ENCODE measurements around the gene PDLIM1.
"Not testable (repeated sequence)": the region's sequence is repeated elsewhere in the genome, so short reads cannot be mapped to it uniquely, and the experiment has no call there.

PDLIM1 gene

DNA sequence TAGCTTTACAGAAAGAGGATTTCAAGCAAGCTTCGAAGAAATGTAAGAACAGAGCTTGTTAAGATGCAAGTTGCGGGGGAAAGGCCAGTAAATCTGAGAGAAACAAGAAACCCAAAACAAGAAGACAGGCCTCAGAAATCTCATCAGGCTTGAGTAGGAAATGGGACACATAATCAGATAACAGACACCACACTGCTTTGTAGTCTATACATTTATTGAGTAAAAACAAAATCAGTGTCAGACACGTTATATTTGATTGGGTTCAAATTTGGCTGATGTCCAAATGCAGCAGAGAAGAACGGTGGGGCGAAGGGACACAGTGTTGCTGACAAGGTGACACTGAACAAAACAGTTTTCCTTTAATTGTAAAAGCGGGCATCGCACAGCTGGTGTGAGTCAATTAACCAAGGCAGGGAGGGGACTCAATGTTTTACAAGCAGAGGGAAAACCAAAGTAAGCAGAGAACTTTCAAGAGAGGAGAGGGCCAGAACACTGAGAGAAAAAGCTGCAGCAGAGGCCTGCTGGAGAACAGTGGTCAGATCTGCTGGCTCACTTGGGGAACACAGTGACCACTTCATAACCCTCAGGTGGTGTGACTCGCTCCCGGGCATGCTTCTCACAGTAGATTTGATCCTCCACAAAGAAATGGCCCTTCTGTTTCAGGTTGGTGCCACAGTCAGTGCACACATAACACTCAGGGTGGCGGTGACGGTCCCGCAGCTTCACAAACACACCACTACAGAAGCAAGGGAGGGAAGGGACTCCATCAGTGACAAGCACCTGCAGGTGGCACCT, 53.2 kb downstream of the PDLIM1 start:
- no peak for DNase-seq

GRCh38 chr10:95236068-95236903, 54.5 kb downstream of the PDLIM1 start:
- no peak for DNase-seq

DNA sequence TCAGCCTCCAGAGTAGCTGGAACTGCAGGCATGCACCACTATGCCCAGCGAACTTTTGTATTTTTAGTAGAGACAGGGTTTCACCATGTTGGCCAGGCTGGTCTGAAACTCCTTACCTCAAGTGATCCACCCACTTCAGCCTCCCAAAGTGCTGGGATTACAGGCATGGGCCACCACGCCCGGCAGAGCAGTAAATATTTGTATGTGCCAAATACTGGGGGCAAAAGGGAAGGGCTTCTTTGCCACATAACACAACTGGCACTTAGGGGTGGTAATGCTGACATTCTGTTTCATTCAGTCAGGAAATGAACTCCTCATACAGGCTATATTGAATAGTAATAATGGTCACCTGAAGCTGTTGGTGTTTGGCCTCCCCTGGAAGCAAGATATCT, 55.1 kb downstream of the PDLIM1 start:
- DNase-seq: no peak

GRCh38 chr10:95234951-95235350, 55.9 kb downstream of the PDLIM1 start:
- DNase-seq: no peak

- DNase-seq: no peak
These were observed 57.3 kb downstream of the PDLIM1 start for GRCh38 chr10:95233377-95234034.

- DNase-seq: peak; percentile 50
These were observed 59.9 kb downstream of the PDLIM1 start for GRCh38 chr10:95230677-95231586.

GRCh38 chr10:95229724-95230627, 60.8 kb downstream of the PDLIM1 start:
- DNase-seq: no peak

DNA sequence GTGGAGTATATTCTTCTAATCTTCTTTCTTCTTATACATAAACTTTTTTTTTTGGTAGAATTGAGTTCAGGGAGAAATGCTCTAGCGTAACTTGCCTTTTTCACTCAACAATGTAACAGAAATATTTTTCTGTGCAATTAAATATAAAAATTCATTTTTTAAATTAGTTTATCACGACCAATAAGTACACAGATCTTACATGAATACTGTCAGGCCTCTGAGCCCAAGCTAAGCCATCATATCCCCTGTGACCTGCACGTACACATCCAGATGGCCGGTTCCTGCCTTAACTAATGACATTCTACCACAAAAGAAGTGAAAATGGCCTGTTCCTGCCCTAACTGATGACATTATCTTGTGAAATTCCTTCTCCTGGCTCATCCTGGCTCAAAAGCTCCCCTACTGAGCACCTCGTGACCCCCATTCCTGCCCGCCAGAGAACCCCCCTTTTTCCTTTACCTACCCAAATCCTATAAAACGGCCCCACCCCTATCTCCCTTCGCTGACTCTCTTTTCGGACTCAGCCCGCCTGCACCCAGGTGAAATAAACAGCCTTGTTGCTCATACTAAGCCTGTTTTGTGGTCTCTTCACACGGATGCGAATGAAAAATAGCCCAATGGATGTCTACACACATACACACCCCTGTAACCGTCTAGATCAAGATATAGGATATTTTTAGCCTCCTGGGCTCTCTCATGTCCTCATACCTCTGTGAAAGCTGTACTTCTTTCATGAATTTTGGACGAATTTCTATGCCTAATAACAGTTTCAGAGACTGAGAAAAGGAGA, 61.7 kb downstream of the PDLIM1 start:
- DNase-seq: not testable (repeated sequence)

- no peak for DNase-seq
These were observed 65.7 kb downstream of the PDLIM1 start for GRCh38 chr10:95225136-95225535.

DNA sequence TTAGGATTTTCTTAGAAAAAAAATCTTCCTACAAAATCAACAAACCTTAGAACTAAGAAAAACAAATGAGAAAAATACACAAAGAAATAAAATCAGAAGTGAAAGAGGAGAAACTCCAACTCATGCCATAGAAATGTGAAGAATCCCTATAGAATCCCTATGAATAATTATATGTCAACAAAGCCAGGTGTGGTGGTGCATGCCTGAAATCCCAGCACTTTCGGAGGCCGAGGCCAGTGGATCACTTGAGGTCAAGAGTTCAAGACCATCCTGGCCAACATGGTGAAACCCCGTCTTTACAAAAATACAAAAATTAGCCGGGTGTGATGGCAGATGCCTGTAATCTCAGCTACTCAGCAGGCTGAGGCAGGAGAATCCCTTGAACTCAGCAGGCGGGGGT, 69.7 kb downstream of the PDLIM1 start:
- no peak for DNase-seq

GRCh38 chr10:95220539-95220938, 70.3 kb downstream of the PDLIM1 start:
- no peak for DNase-seq

DNA sequence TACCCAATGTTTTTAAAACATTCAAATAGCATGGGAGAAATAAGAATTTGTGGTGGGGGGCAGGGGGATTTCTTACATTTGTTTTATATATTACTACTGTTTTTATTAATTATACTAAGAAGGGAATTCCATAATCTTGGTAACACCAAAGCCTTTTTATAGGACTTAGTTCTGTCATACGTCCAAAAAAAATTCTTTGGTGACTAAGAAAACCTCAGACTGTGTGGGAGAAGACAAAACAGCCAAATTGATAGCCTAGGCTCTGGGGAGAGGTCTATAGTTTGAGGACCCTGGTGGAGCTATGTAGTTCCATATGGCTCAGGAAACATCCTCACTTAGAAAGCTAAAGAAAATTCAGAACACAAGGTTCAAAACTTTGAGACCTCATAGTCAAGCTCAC, 73.3 kb downstream of the PDLIM1 start:
- DNase-seq: no peak

DNA sequence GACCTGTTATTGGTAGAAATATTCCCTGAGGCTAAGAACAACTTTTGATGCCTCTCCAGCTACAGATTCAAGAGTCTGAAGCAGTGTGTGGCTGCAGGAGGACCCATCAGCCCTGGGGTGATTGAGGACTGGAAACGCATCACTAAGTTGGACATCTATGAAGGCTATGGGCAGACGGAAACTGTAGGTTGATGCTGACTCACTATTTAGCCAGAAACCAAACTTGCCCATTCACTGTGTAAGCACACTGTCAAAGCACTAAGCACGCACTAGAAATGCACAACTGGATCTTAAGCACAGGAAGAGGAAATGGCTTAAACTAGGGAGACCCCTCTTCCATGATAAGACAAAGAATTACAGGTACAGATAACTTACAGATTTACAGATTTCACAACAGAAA, 76.0 kb downstream of the PDLIM1 start:
- no peak for DNase-seq

GRCh38 chr10:95214369-95214768, 76.4 kb downstream of the PDLIM1 start:
- DNase-seq: no peak

DNA sequence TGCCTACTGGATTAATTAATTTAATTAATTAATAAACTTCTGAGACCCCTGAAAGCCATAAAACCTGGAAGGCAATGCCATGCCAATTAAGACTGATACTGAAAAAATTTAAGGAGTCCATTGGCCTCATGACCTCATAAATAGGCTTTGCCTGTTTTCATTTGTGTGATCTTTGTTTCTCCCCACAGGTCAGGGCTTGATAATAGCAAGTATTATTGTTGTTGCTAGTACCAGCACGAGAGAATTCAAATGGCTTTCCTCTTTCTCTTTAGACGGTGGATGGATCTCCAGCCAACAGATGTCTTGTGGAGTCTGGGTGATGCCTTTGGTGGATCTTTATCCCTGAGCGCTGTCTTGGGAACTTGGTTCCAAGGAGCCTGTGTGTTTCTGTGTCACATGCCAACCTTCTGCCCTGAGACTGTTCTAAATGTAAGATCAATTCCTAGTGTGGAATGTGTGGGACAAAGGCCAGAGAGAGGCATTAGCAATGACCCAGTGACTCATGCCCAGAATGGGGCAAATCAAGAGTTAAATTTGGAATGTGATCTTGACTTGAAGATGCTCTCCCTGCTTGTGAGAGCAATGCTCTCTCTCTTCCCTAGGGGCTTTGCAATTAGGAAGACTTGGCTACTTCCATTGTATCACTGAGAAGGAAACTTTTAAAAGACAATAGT, 79.1 kb downstream of the PDLIM1 start:
- no peak for DNase-seq

DNA sequence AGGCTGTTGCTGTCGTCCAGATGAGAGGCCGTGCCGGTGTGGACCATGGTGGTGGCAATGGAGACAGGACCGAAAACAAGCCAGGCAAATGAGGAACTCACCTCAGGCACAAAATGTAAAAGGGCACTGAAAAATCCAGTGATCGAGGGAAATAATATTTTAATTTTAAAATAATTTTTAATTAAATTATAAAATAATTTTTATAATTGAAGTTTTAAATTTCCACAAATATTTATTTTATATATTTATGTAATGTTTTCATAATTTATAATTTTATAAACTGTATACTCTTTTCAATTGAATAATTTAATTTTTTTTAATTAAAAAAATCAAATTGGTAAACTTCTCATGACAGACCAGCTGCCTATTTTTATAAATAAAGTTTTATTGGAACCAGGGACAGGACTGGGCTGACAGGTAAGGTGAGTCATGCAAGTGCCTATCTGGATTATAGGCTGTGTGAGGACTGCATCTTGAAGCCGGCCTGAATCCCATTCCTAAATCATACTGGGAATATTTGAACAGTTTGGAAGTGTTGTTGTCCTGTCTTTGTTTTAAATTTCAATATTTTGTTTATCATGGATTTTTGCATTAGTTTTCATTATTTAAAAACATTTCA, 81.2 kb downstream of the PDLIM1 start:
- DNase-seq: no peak

GRCh38 chr10:95208702-95209391, 82.0 kb downstream of the PDLIM1 start:
- DNase-seq: no peak

DNA sequence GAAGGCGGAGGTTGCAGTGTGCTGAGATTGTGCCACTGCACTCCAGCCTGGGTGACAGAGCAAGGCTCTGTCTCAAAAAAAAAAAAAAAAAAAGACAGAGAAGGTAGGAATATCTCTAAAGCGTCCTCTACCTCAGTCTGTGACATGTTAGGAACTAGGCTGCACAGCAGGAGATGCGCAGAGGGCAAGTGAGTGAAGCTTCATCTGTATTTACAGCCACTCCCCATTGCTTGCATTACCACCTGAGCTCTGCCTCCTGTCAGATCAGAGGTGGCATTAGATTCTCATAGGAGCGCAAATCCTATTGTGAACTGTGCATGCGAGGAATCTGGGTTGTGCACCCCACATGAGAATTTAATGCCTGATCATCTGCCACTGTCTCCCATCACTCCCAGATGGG, 87.9 kb downstream of the PDLIM1 start:
- not testable (repeated sequence) for DNase-seq

- DNase-seq: no peak
These were observed 89.1 kb downstream of the PDLIM1 start for GRCh38 chr10:95201736-95202135.
